ENCODE measurements around the gene BARHL1.
A peak's percentile ranks its signal among the peaks of the same experiment; 100 is the strongest.

The BARHL1 gene

DNA sequence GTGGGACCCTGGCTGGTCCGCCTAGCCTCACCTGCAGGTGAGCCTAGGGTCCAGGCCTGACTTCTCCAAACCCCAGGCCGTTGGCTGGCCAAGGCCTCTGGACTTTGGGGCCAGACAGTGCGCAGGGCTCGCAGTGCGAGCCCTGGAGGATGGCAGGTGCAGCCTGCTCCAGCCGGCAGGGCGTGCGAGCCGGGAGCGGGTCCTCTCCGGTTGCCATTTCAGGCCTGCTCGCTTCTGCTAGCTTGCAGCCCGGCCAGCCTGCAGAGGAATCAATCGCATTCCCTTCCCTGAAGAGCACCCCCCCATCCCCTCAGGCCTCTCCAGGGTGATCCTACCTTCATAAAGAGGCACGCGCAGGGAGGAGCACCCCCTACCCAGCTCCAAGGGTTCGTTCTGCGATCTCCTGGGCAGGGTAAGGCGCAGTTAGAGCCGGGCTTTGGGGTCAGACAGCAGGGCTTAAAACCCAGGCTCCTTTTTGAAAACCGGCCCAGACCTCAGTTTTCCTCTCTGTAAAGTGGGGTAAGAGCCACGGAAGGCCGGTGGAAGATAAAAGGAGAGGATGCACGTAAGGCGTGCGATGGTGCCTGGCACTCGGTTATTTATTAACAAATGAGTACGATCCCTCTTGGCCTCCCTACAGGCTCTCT is 6.2 kb downstream of the BARHL1 start:
- DNase-seq = no peak

DNA sequence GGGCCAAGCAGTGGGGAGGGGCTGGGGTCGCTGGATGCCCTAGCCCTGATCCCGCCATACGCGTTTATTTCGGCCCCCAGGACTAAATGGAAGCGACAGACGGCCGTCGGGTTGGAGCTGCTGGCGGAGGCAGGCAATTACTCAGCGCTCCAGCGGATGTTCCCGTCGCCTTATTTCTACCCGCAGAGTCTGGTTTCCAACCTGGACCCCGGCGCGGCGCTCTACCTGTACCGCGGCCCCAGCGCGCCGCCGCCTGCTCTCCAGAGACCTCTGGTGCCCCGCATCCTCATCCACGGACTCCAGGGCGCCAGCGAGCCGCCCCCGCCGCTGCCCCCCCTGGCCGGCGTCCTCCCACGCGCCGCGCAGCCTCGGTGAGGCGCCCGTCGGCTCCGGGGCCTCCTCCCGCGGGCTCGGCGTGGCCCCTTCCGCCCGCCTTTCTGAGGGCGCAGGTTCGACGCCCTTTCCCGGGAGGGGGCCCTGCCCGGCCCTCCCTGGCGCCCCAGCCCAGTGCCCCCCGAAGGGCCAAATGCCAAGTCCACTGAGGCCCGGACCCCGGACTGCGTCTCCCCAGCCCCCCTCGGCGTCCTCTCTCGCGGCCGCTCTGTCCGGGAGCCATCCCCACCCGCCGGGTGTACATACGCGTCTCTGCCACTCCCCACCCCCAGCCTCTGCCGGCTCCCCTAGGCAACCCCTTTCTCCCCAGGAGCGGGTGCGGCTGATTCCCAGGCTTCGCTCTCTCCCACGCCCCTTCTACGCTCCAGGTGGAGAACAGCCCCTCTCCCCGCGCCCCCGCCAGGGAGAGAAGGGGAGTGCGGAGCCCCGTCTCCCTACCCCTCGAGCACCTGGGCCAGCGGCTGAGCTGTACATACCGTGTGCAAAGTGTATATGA is 7.0 kb downstream of the BARHL1 start:
- no peak for DNase-seq

DNA sequence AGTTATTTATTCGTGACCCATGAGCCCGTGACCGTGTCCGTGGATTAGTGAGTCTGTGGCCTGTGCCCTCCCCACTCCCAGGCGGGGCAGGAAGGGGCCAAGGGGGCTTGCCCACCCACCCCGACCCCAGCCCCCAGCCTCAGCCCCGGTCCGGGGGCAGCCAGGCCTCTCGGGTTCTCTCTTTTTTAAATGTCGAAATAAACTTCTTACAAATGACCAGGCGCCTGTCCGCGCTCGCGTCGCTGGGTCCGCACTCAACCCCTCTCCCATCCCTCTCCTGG is 7.6 kb downstream of the BARHL1 start:
- DNase-seq = no peak

DNA sequence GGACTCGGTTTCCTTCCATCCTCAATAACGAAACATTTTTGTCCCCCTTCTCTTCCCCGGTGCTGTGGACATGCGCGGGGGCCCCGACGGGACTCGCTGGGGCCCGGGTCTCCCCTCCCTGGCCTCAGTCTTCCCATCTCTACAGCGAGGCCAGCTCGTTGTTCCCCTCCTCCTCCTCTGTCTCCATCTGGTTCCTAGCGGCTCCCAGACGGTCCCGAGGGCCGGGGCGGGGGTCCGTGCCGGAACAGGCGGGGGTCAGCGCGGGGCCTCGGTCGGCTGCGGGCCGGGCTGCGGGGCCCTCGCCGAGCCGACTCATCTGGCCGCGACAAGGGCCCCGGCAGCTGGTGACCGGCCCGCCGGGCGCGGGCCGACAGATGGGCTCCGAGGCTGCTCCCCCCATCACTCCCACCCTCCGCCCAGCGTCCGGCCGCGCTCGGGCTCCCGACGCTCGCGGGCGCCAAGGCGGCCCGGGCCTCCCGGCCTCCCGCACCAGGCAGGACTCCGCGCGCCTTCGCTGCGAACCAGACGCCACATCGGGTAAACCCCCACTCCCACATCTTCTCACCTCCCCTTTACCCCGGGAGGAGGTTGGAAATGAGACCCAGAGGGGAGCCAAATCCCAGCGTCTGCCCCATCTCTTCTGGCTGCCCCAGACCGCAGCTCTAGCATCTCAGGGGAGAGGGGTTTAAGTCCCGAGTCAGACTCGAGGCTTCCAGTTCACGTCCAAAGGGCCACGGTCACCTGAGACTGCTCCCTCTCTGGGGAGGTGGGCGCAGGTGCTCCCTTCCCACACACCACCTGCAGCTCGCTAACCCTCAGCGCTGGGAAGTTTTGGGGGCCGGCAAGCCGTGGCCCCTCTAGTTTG is 8.1 kb downstream of the BARHL1 start:
- DNase-seq = no peak

DNA sequence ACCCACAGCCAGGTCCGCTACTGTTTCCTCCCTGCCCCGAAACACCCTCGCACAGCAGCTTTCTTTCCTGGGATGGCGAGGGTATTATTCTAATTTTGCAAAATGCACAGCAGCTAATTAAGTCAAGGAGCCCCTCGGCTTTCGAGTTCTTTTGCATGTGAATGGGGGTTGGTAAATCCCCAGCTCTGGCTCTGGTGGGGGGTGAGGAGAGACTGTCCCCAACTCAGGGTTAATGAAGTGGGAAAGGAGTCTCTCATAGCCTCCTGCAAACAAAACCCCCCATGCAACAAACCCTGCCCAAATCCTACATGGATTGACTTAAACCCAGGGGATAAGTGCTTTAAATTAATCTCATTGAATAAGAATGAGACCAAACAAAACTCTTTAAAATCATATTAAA is 8.8 kb downstream of the BARHL1 start:
- DNase-seq = no peak

DNA sequence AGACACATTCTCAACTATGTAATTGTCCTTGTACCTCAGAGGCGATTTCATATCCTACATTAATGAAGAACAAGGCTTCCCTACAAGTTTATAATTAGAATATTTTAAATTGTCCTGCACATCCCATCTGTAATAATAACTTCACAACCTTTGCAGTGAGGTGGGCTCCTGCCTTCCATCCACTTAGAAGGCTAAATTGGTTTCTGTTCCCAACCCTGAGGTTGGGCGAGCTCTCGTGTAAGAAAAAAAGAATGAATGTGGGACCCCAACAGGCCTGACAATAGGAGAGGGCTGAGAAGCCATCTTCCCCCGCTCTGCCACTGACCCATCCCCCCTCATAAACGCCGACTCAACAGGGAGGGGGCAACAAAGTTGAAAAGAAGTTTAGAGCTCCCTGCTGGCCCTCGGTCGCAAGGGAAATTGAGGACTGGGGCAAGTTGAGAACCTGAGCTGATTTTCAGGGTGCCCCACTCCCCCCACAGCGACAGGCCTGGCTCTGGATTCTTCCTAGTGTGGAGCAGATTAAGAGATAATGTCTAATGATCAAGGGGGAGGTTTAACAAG is 9.4 kb downstream of the BARHL1 start:
- no peak for DNase-seq

DNA sequence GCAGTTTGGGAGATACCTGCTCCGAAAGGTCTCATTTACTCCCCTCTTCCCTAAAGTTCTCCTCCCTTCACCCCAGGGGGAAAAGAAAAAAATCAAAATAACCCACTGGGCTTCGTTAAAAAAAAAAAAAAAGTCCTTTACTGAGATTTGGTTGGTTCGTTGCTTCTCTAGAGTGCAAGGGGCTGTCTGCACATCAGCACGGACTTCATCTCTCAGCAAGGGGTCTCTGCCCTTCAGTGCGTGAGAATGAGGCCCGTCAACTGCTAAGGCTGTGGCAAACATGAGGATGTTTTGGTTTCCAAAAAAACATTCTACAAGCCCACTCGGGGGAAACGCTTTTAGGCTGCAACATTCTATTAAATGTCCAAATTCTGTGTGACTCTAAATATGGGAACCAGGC is 10.0 kb downstream of the BARHL1 start:
- DNase-seq = no peak

DNA sequence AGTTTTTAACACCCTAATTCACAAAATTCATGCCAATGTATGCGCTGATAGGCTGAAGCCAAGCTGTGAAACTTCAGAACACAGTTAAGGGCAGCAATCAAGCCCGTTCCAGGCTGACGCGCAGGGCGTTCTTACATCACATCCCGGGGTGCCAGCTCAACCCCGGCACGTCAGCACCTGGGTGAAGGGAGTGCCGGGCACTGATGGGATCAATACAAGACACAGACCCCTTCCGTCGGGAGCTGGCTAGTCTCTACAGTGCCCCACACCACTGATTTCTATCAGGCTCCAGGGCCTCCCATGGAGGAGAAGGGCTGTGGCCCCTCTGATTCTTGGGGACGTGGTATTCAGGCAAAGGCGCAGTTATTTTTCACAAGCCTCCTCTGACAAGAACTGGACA is 12.0 kb downstream of the BARHL1 start:
- no peak for DNase-seq

DNA sequence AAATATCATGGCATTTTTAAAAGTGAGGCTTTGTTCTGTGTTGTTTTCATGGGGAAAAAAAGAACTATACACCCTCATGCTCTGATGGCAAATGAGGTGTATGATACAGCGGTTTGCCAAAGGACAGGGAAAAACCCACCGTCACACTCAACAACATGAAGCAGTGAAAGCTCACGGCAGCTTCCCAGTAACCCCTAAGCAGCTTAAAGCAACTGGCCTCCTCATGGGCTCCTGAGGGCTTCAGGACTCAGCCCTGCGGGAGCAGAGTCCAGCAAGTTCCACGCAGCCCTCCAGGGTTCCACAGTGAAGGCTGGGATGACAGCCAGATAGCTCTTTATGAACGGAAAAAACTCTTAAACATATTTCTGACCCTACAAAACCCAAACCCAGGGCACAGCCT is 12.9 kb downstream of the BARHL1 start:
- DNase-seq = no peak

DNA sequence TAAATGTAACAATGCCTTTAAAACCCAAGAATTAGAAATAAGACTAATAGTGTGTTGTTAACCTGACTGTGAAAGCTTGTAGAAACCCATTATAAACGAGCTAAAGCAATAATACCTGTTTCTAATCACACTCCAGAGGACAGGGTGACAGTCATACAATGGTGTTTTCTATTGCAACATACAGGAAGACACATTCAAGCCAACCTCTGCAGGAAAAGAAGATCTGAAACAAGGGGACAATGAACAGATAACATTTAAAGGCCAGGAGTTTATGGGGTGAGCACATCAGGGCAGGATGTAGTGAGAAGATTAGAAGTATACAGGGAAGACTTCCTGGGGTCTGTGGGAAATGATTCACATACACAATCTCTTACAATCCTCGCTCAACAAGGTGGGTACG is 13.8 kb downstream of the BARHL1 start:
- DNase-seq = peak in 1 of 2 experiments; percentile 1

DNA sequence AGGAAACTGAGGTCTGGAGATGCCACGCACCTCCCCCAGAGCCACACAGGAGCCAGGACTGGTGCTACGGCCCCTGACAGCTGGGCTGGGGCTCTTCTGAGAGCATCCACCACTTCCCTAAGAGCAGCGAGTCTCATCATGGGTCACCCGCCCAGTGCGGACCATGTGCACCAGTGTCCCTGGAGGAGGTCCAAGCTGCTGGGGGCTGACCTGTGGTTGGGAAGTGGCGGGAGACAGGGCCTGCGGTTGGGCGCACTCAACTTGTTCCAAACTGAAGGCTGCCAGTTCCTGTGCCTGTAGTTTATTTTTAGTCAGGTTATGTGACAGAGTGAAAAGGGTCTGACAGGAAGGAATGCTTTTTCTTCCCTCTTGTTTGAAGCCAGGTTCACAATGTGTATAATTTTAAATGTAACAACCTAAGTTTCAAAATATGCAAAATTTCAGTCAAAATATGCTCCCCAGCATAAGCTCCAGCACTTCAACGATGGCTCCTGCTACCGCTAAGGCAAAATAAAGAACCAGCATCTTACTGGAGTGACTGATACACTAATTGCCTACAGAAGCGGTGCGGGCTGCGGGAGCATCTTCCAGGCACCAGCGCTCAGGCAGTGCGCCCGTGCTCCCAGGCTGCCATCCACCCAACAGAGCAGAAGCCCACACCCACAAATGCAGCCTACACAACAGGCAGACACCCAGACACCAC is 14.8 kb downstream of the BARHL1 start:
- DNase-seq = peak; percentile 25

DNA sequence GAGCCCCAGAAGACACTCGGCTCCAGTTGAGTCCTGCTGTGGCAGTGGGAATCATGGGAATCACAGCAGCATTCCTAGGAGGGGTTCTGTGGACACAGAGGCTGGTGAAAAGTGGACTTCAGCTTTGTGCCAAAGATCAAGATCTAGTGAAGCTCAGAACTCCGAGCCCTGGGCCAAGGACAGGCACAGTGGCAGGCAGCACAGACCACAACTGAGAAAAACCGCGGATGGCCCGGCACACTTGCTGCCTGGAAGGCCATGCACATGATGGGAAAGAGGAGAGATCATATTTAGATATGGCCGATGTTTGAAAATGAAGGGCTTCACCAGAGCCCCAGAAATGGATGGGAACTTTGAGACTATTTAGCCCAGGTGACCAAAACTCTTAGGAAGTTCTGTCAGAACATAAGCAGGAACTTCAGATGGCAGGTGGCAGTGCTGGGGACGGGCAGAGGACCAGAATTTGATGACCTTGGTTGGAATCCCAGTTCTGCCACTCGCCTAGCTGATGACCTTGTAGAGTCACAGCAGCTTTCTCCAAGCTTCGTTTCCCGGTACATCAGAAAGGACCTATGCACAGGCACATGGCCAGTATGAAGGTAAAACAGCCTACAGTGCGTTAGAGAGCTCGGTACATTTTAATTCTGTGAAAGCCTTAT is 18.0 kb downstream of the BARHL1 start:
- no peak for DNase-seq

DNA sequence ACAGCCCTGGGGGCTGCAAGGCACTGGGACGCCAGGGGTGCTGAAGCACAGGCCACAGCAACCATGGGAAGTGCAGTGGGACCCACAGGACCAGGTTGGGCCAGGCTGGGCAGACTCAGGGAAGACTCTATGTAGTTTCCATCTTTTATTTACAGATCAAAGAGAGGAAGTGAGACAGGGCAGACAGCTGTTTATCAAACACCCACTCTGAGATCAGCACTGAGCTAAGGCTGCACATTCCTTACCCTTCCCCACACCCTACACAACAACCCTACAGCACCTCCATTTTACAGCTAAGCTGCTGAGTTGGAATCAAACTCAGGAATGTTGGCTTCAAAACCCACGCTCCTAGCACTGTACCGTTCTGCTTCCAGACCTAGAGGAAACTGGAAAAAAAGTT is 19.8 kb downstream of the BARHL1 start:
- no peak for DNase-seq

DNA sequence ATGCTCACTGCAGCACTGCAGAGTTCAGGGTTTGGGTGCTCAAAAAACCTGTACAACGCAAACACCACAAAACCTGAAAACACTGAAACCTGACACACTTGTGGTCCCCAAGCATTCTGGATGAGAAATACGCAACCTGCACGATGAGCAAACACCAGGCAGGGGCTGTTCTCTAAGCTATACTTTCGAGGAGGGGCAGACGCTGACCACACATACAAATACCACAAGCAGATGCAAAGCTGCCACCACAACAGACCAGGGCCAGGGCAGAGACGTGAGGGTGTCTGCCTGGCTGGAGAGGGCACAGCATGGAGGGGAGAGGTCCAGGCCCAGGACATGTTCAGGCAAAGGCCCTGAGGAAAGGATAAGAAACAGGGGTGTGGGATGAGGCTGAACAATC is 23.0 kb downstream of the BARHL1 start:
- no peak for DNase-seq

DNA sequence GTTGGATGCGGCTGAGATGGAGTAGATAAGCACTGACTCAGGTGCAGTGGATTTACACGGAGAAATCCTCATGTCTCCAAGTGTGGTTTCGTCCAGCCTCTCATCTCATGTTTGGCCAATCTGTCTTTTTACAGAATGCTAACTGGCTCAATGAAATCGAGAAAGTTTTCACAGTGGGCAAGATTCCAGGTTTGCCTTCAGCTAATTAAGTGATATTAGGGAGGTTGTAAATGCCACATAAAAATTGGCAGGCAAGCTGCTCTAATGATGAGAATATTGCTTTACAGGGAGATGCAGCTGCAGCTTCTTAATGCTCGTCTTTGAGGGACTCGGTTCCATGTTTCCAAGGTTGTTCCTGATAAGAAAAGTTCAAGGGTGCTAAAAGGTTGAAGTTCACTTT is 23.7 kb downstream of the BARHL1 start:
- DNase-seq = no peak

DNA sequence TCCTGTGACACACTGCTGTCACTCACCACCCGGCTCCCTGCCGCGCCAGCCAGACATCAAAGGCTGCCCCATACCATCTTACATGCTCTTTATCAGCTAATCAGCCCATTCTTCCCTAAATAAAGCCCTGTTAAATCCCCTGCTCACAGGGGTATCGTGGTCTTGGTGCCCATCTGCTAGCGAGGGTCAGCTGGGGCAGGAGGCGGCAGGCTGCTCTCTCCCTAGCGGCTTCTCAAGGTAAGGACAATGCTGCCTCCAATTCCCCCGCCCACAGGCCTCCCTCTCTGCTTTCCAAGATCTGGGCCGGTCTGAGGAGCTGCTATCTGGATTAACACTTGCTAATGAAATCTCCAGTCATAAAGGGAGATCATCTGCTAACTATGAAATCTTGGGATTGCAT is 26.8 kb downstream of the BARHL1 start:
- no peak for DNase-seq

DNA sequence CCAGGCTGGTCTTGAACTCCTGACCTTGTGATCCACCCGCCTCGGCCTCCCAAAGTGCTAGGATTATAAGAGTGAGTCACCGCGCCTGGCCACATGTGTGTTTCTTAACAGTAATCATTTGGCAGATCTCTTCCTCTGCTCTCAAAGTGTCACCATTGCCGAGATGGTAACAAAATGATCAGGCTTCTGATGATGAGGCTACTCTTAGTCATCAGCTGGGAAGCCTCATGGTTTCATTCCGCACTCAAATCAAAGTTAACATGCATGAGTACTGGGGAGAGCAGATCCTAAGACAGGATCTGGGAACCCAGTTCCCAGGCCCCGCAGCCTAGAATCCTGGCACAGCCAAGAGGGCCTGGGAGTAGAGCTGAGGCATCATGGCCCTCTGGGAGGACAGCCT is 27.4 kb downstream of the BARHL1 start:
- DNase-seq = no peak

DNA sequence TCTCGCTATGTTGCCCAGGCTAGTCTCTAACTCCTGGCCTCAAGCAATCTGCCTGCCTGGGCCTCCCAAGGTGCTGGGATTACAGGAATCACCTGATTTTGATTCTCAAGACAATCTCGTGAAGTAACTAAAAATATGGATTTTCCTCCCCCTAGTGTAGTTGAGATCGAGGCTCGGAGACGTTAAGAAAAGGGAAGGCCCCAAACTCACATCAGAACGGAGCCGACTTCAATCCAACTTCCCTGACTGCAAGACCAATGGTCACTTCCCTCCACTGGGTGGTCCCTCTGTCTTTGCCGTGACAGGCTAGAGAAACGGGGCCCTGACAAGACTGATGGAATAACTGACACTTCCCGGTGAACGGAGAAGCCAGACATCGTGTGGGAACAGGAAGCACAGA is 28.3 kb downstream of the BARHL1 start:
- peak; percentile 4 to 72 for DNase-seq

DNA sequence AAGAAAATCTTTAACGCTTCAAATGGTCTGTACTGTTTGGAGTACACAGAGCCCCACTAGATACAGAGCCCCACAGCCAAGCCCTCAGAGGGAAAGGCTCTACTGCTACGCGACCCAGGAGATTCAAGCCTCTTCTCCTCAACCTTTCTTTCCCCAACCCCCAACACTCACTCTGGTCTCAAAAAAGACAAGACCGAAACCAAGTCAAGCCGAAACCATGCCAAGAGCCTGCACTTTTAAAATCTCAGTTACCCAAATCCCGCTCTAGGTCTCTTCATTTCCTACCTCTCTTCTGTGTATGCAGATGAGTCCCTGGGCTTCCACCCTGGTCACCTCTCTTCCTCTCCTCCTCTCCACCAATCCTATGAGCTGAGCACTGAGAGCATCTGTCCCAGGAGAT is 31.9 kb downstream of the BARHL1 start:
- DNase-seq = no peak

DNA sequence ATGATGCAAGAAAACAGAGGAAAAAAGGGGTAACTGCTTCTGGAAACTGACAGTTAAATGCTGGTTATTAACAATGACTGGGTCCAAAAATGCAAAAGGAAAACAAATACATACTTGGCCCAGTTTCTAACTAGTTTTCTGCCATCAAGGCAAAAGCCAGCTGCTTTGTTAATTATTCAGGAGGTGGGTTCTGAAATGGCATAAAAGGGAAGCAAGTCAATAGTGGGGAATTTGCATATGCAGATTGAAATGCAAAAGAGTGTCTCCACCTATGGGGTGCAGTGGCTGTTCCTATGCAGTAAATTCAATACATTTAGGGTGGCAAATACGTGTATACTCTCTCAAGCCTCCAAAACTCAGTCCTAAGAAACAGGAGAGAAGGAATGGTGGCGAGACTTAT is 33.4 kb downstream of the BARHL1 start:
- DNase-seq = no peak

DNA sequence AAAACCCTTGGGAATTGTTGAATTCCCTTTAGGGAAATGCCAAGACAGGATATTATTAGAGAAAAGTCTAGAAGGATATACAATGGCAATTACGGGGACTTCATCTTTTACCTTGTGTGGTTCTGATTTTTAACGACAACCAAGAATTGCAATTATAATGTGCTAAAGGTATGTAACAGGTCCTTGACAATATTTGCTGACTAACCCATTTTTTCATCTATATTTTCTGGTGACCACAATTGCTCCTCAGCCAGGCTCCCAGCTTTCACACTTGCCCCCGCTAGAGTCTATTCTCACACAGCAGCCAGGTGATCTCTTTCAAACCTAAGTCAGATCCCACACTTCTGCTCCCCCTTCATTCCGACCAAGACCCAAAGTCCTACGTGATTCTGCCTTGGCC is 34.3 kb downstream of the BARHL1 start:
- no peak for DNase-seq

DNA sequence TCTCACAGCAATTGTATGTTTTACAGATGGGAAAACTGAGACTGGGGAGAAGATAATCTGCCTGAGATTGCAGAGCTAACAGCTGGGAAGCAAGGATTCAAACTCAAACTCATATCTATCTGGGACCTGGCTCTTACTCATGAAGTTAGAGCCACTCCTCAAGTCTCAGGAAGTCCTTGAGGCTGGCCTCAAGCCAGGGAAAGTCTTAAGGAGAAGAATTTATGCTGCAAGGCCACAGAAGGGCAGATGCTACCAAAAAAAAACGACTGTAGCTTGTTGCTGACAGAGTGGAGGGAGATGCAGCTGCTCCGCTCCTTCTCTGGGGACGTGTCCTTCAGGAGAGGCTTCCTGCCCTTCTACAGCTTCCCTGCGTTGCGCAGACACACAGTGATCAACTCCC is 39.8 kb downstream of the BARHL1 start:
- no peak for DNase-seq
